ENCODE measurements around the gene TAF11L9. TPM values are rescaled to one million over a fixed set of nuclear protein-coding genes. Genes with fewer than 3 reads are reported as not detected.
"Not testable (repeated sequence)": the region's sequence is repeated elsewhere in the genome, so short reads cannot be mapped to it uniquely, and the experiment has no call there.

TAF11L9 gene
- total RNA-seq, 1 experiment from 2014 or later, result not detected

- DNase-seq (ENCODE audit: low spot score); CTCF ChIA-PET; H3K27me3 Mint-ChIP-seq (ENCODE audit: low read depth); H3K9me3 Mint-ChIP-seq; H3K4me3 Mint-ChIP-seq; POLR2A ChIA-PET; ATAC-seq; H3K4me1 Mint-ChIP-seq; H3K27ac Mint-ChIP-seq; H3K36me3 Mint-ChIP-seq: not testable (repeated sequence)
Measured at GRCh38 chr5:17597728-17598127, 3.5 kb upstream of the TAF11L9 start, which contains the start of gene TAF11L10. Gene TAF11L10, minus strand, starts transcription at chr5:17597828.

GRCh38 chr5:17590860-17591259, 3.3 kb downstream of the TAF11L9 start, which contains the start of gene TAF11L8:
Gene TAF11L8, minus strand, starts transcription at chr5:17590960.
- CTCF ChIA-PET; H3K36me3 Mint-ChIP-seq; H3K4me1 Mint-ChIP-seq; H3K27me3 Mint-ChIP-seq (ENCODE audit: low read depth); H3K4me3 Mint-ChIP-seq; POLR2A ChIA-PET; H3K9me3 Mint-ChIP-seq; ATAC-seq; H3K27ac Mint-ChIP-seq; DNase-seq (ENCODE audit: low spot score): not testable (repeated sequence)

GRCh38 chr5:17585658-17586057, 8.5 kb downstream of the TAF11L9 start, which contains the start of gene TAF11L7:
Gene TAF11L7, minus strand, starts transcription at chr5:17585758.
- H3K4me3 Mint-ChIP-seq; H3K27me3 Mint-ChIP-seq (ENCODE audit: low read depth); POLR2A ChIA-PET; H3K9me3 Mint-ChIP-seq; H3K4me1 Mint-ChIP-seq; ATAC-seq; DNase-seq (ENCODE audit: low spot score); CTCF ChIA-PET; H3K27ac Mint-ChIP-seq; H3K36me3 Mint-ChIP-seq: not testable (repeated sequence)

Other genes with a start within 250 kb of the TAF11L9 start
- not detected in 3 replicates for gene TAF11L2, start 96.2 kb downstream of the TAF11L9 start, total RNA-seq (2021)
- not detected in 3 replicates for gene TAF11L3, start 76.0 kb downstream of the TAF11L9 start, total RNA-seq (2021)
- gene TAF11L4, start 72.6 kb downstream of the TAF11L9 start, total RNA-seq (2021), result not detected in 3 replicates
- not detected in 3 replicates for gene TAF11L5, start 69.2 kb downstream of the TAF11L9 start, total RNA-seq (2021)
- not detected in 3 replicates for gene TAF11L6, start 65.7 kb downstream of the TAF11L9 start, total RNA-seq (2021)
- not detected in 3 replicates for gene TAF11L7, start 8.6 kb downstream of the TAF11L9 start, total RNA-seq (2021)
- gene TAF11L8, start 3.4 kb downstream of the TAF11L9 start, total RNA-seq (2021), result not detected in 3 replicates
- not detected in 3 replicates for gene TAF11L10, start 3.4 kb upstream of the TAF11L9 start, total RNA-seq (2021)
- gene TAF11L11, start 9.8 kb upstream of the TAF11L9 start, total RNA-seq (2021), result not detected in 3 replicates
- gene TAF11L12, start 16.0 kb upstream of the TAF11L9 start, total RNA-seq (2021), result not detected in 3 replicates
- gene TAF11L13, start 37.7 kb upstream of the TAF11L9 start, total RNA-seq (2021), result not detected in 3 replicates
- gene TAF11L14, start 40.1 kb upstream of the TAF11L9 start, total RNA-seq (2021), result not detected in 3 replicates